Tibial nerve (tissue), 4 donors: ENCODE measurements around the gene PFKFB2. TPM values are rescaled to one million over a fixed set of nuclear protein-coding genes. Genes with fewer than 3 reads are reported as not detected.

ENCODE experiments used
- DNase-seq, 2 donors: peaks; one replicate each; pipeline ENCODE4 v3.0.0-alpha.2; 2019; ENCODE audit warnings: low spot score in 2 of 2
- H3K27ac ChIP-seq, 4 donors: fragments of 200-600 bp; sonication (generic) in 3 of 4; one replicate each; pipeline ENCODE4 v1.5.1; 2017 to 2019; ENCODE audit warnings: mild to moderate bottlenecking in 1 of 4
- H3K27me3 ChIP-seq, 2 donors: fragments of 200-600 bp; sonication (generic) in 1 of 2; one replicate each; pipeline versions ENCODE4 v1.5.1 to v1.6.0; 2017 to 2019
- H3K36me3 ChIP-seq, 3 donors: fragments of 200-600 bp; sonication (generic); one replicate each; pipeline ENCODE4 v1.5.1; 2018 to 2019
- H3K4me1 ChIP-seq, 4 donors: fragments of 200-600 bp; sonication (generic) in 3 of 4; one replicate each; pipeline ENCODE4 v1.5.1; 2017 to 2019
- H3K4me3 ChIP-seq, 4 donors: fragments of 200-600 bp; sonication (generic) in 3 of 4; one replicate each; pipeline ENCODE4 v1.5.1; 2017 to 2019; ENCODE audit warnings: mild to moderate bottlenecking in 1 of 4, moderate library complexity in 1 of 4
- H3K9me3 ChIP-seq, 4 donors: fragments of 200-600 bp; sonication (generic) in 3 of 4; one replicate each; pipeline ENCODE4 v1.5.1; 2017 to 2019
- EP300 ChIP-seq, 2 donors: sonication (generic); formaldehyde crosslinking; IDR thresholded peaks; one replicate each; pipeline ENCODE4 v1.6.1; 2017; ENCODE audit warnings: antibody characterized with exemption in 2 of 2, mild to moderate bottlenecking in 1 of 2
- POLR2A ChIP-seq, 2 donors: fragments of 450-650 bp; IDR thresholded peaks; one replicate each; pipeline ENCODE4 v1.6.1; 2017; ENCODE audit warnings: antibody characterized with exemption in 2 of 2, mild to moderate bottlenecking in 2 of 2, moderate library complexity in 2 of 2
- WGBS, 2 donors: methylation state at CpG; one replicate each; pipeline ENCODE4 v1.1.5; 2018; 5-methylcytosine and 5-hydroxymethylcytosine counted together
- total RNA-seq, 4 donors: library from RNA; depleted of rRNA; stranded (reverse); fragments of >200 nt; gene quantifications; one replicate each; pipeline ENCODE4 v1.1.0, GENCODE V29; 2016
- TF ChIP-seq, protein P1 (sequence below), 5 experiments: fragments of 200-600 bp in 3 of 5; fragments of 450-650 bp in 2 of 5; sonication (generic) in 3 of 5; IDR thresholded peaks; one replicate each; pipeline ENCODE4 v1.5.1; 2016 to 2019; ENCODE audit warnings: antibody characterized with exemption in 5 of 5, mild to moderate bottlenecking in 3 of 5, moderate library complexity in 2 of 5

Gene PFKFB2
- total RNA-seq, 4 donors from 2014 or later, result 6.5 to 9.8 (median 8.6) TPM

DNA sequence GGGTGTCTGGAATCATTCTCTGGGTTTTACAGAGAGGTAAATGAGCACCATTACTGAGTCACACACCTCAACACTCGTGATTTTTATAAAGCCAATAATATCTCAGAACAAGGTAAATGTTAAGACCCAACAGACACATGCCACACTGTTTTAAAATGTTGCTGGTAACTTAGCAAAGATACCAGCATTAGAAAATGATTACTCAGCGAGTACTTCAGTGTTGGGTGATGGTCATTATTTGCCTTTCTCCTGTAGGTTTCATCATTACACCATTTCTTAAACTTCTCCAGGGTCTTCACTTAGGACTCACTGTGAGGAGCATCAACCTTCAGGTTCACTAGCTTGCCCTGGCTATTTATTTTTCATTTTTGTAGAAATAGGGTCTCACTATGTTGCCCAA lies 28.7 kb downstream of the PFKFB2 start:
- H3K27me3 ChIP-seq, result no peaks in the 10 kb centered on the region

GRCh38 chr1:207084232-207084631 lies 31.2 kb downstream of the PFKFB2 start:
- TF ChIP-seq EP300 (IDR thresholded peaks at IDR 0.05) (no peak), POLR2A (IDR thresholded peaks at IDR 0.05) (no peak)
- TF ChIP-seq, protein P1, sequence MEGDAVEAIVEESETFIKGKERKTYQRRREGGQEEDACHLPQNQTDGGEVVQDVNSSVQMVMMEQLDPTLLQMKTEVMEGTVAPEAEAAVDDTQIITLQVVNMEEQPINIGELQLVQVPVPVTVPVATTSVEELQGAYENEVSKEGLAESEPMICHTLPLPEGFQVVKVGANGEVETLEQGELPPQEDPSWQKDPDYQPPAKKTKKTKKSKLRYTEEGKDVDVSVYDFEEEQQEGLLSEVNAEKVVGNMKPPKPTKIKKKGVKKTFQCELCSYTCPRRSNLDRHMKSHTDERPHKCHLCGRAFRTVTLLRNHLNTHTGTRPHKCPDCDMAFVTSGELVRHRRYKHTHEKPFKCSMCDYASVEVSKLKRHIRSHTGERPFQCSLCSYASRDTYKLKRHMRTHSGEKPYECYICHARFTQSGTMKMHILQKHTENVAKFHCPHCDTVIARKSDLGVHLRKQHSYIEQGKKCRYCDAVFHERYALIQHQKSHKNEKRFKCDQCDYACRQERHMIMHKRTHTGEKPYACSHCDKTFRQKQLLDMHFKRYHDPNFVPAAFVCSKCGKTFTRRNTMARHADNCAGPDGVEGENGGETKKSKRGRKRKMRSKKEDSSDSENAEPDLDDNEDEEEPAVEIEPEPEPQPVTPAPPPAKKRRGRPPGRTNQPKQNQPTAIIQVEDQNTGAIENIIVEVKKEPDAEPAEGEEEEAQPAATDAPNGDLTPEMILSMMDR (IDR thresholded peaks at IDR 0.05), result no peak
- H3K27me3 ChIP-seq, result no peaks in the 10 kb centered on the region
- H3K4me1 ChIP-seq, result peaks cover 0 to 8% (median 2%) of the 10 kb centered on the region in 4 donors
- H3K9me3 ChIP-seq, result no peaks in the 10 kb centered on the region
- peaks cover 0 to 12% (median 0%) of the 10 kb centered on the region in 3 donors for H3K36me3 ChIP-seq
- DNase-seq, result no peak
- no peak overlapping the region for H3K27ac ChIP-seq
- 52 to 55% methylated on average over 2 of the region's 2 CpGs for WGBS, 2 donors
- H3K4me3 ChIP-seq, result no peak overlapping the region

More for the DNA sequence above, 28.7 kb downstream of the PFKFB2 start:
- 81 to 84% methylated on average over 2 of the region's 2 CpGs for WGBS, 2 donors
- Histone ChIP-seq H3K27ac (no peak overlapping the region), H3K36me3 (peaks cover 0 to 18% (median 0%) of the 10 kb centered on the region in 3 donors), H3K4me3 (no peak overlapping the region), H3K9me3 (no peaks in the 10 kb centered on the region), H3K4me1 (peaks cover 0 to 9% (median 4%) of the 10 kb centered on the region in 4 donors)
- DNase-seq, result no peak
- TF ChIP-seq POLR2A (IDR thresholded peaks at IDR 0.05) (no peak), EP300 (IDR thresholded peaks at IDR 0.05) (no peak)
- TF ChIP-seq, protein P1 (IDR thresholded peaks at IDR 0.05), result no peak

DNA sequence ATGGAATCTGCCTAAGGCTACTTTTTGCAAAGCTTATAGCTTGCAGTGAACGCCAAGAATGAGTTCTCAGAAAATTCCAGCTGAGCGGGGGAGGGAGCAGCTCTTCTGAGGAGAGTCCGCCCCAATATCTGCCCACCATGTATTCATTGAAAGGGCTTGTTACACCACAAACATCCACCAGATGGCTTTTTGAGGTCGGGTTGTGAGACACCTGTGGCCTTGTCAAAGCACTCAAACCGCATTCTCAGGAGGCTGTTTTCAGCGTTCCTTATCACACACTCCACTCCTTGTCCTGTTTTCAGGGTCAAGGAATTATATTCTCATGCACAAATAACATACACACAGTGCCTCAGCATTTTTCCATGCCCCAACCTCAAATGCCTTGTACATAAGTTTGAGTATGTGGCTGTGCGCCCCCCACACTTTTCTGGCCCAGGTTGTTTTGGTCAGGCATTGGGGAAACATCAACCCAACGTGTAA lies 31.7 kb downstream of the PFKFB2 start:
- peak in 1 of 2 donors; percentile 64 for DNase-seq
- H3K4me1 ChIP-seq, result peaks cover 0 to 8% (median 2%) of the 10 kb centered on the region in 4 donors
- no peaks in the 10 kb centered on the region for H3K9me3 ChIP-seq
- WGBS, 2 donors, result 22 to 26% methylated on average over 8 of the region's 8 CpGs
- H3K4me3 ChIP-seq, result no peak overlapping the region
- H3K27me3 ChIP-seq, result no peaks in the 10 kb centered on the region
- peaks cover 0 to 7% (median 0%) of the 10 kb centered on the region in 3 donors for H3K36me3 ChIP-seq
- no peak overlapping the region for H3K27ac ChIP-seq
- TF ChIP-seq, protein P1 (IDR thresholded peaks at IDR 0.05), result peak; percentile 43 to 68 (median 60)
- TF ChIP-seq EP300 (IDR thresholded peaks at IDR 0.05), result no peak

DNA sequence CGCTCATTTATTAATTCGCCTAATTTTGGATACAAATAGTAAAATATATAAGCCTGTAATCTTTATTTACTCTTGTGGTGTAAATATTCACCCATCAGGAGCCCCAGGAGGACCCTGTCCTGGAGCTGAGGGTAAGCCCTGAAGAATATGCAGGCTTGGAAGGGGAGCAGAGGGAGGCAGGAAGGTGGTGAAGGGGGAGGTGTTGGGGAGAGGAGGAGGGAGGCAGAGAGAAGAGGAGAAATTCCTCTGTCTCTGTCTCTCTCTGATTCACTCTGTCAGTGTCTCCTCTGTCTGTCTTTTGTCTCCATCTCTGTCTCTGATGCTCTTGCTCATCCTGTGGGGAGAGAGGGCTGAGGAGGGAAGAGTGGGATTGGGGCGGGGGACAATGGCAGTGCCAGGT lies 32.8 kb downstream of the PFKFB2 start:
- Histone ChIP-seq H3K27ac (no peak overlapping the region), H3K9me3 (no peaks in the 10 kb centered on the region), H3K4me1 (peaks cover 0 to 8% (median 2%) of the 10 kb centered on the region in 4 donors), H3K4me3 (no peak overlapping the region), H3K27me3 (no peaks in the 10 kb centered on the region), H3K36me3 (no peaks in the 10 kb centered on the region)
- DNase-seq, result no peak
- 83 to 86% methylated on average over 3 of the region's 3 CpGs for WGBS, 2 donors
- TF ChIP-seq POLR2A (IDR thresholded peaks at IDR 0.05) (no peak), EP300 (IDR thresholded peaks at IDR 0.05) (no peak)
- TF ChIP-seq, protein P1 (IDR thresholded peaks at IDR 0.05), result no peak

DNA sequence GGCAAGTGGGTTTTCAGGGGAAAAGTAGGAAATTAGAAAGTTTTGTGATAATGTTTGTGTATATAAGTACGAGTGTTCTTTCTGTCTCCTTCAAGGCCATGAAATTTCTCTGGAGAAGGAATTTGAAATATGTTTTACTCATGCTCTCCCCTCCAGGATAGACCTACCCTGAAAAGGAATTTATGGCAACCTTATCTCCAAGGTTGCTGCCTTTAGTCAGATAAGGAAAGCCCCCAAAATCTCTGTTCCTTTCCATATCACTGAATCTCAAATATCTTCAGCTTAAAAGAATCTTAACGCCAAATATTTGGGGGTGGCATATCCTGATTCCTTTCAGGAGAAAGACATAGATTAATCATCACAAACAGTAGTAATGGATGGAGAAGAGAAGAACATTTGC lies 35.1 kb downstream of the PFKFB2 start:
- H3K4me3 ChIP-seq, result no peak overlapping the region
- TF ChIP-seq EP300 (IDR thresholded peaks at IDR 0.05) (no peak), POLR2A (IDR thresholded peaks at IDR 0.05) (no peak)
- TF ChIP-seq, protein P1 (IDR thresholded peaks at IDR 0.05), result no peak
- H3K27me3 ChIP-seq, result no peaks in the 10 kb centered on the region
- WGBS, 2 donors, result 76 to 86% methylated on average over 2 of the region's 2 CpGs
- no peak overlapping the region for H3K27ac ChIP-seq
- no peaks in the 10 kb centered on the region for H3K36me3 ChIP-seq
- peaks cover 0 to 8% (median 2%) of the 10 kb centered on the region in 4 donors for H3K4me1 ChIP-seq
- DNase-seq, result no peak
- no peaks in the 10 kb centered on the region for H3K9me3 ChIP-seq
